Activated T-cell treated with anti-CD3 and anti-CD28 coated beads for 1 hour (primary cell): Measurements from ENCODE around the gene AQP5.

ENCODE experiments used
- DNase-seq: peaks from one replicate; pipeline ENCODE4 v3.0.0-alpha.2; 2020; ENCODE audit warnings: low read depth

Gene AQP5

GRCh38 chr12:49950273-49951251 lies 11.1 kb upstream of the AQP5 start, which contains the start of gene AQP2:
Gene AQP2, plus strand, starts transcription at chr12:49950737. Its CDS starts 94 bp downstream, at chr12:49950831.
- no peak for DNase-seq

- DNase-seq: no peak
Observed at GRCh38 chr12:49951411-49952240, 10.0 kb upstream of the AQP5 start.

GRCh38 chr12:49952391-49953055 lies 9.1 kb upstream of the AQP5 start:
- no peak for DNase-seq

- no peak for DNase-seq
Observed at GRCh38 chr12:49953151-49953550, 8.5 kb upstream of the AQP5 start.

GRCh38 chr12:49953961-49954846 lies 7.5 kb upstream of the AQP5 start:
- no peak for DNase-seq

GRCh38 chr12:49954863-49955830 lies 6.5 kb upstream of the AQP5 start:
- no peak for DNase-seq

GRCh38 chr12:49955899-49956662 lies 5.6 kb upstream of the AQP5 start:
- no peak for DNase-seq

- no peak for DNase-seq
Observed at GRCh38 chr12:49956663-49957569, 4.8 kb upstream of the AQP5 start.

- no peak for DNase-seq
Observed at GRCh38 chr12:49957570-49957967, 4.1 kb upstream of the AQP5 start.

- DNase-seq: no peak
Observed at GRCh38 chr12:49959685-49960473, 1.8 kb upstream of the AQP5 start.

GRCh38 chr12:49960474-49961110 lies 1.1 kb upstream of the AQP5 start:
- DNase-seq: no peak

- no peak for DNase-seq
Observed at GRCh38 chr12:49961993-49962764, 507 bp downstream of the AQP5 start.

GRCh38 chr12:49962861-49963765 lies 1.4 kb downstream of the AQP5 start:
- DNase-seq: no peak

GRCh38 chr12:49963976-49964815 lies 2.5 kb downstream of the AQP5 start:
- no peak for DNase-seq
